ENCODE data around the gene ATXN1L.
"Not testable (repeated sequence)": the region's sequence is repeated elsewhere in the genome, so short reads cannot be mapped to it uniquely, and the experiment has no call there.

DNA sequence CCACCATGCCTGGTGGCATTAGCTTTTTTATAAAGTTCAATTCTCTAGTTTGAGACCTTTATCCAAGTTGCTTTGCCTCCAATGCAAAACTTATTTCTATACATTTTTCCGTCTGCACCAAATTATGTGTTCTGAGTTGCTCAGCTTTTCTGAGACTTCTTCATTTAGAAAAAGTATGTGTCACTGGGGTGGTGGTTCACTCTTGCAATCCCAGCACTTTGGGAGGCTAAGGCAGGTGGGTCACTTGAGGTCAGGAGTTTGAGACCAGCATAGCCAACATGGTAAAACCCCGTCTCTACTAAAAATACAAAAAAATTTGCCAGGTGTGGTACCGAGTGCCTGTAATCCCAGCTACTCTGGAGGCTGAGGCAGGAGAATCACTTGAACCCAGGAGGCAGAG lies 14.1 kb upstream of the ATXN1L start:
- TF ChIP-seq, protein P1, sequence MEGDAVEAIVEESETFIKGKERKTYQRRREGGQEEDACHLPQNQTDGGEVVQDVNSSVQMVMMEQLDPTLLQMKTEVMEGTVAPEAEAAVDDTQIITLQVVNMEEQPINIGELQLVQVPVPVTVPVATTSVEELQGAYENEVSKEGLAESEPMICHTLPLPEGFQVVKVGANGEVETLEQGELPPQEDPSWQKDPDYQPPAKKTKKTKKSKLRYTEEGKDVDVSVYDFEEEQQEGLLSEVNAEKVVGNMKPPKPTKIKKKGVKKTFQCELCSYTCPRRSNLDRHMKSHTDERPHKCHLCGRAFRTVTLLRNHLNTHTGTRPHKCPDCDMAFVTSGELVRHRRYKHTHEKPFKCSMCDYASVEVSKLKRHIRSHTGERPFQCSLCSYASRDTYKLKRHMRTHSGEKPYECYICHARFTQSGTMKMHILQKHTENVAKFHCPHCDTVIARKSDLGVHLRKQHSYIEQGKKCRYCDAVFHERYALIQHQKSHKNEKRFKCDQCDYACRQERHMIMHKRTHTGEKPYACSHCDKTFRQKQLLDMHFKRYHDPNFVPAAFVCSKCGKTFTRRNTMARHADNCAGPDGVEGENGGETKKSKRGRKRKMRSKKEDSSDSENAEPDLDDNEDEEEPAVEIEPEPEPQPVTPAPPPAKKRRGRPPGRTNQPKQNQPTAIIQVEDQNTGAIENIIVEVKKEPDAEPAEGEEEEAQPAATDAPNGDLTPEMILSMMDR (IDR thresholded peaks at IDR 0.05; ENCODE audit: poor library complexity): not testable (repeated sequence)
- not testable (repeated sequence) for TF ChIP-seq EZH2 (IDR thresholded peaks at IDR 0.05; ENCODE audit: borderline replicate concordance); EZH2phosphoT487 (IDR thresholded peaks at IDR 0.05; ENCODE audit: low read depth, severe bottlenecking, unreplicated experiment)
